Left lung (tissue), 10 donors: ENCODE results near the gene TBC1D19. TPM values are rescaled to one million over a fixed set of nuclear protein-coding genes. Genes with fewer than 3 reads are reported as not detected.

Source experiments
- ATAC-seq: fragments of 200-7000 bp; cut with Tn5 transposase; one replicate; pipeline ENCODE4 v1.9.1; 2020; ENCODE audit warnings: moderate library complexity
- DNase-seq, 4 donors: peaks; one replicate each; pipeline ENCODE4 v3.0.0-alpha.2; 2013 to 2020
- H3K27ac ChIP-seq, 2 donors: fragments of 200-600 bp; sonication (generic) in 1 of 2; one replicate each; pipeline versions ENCODE4 v1.5.0 to v1.8.0; 2020 to 2021
- H3K27me3 ChIP-seq, 2 donors: fragments of 200-600 bp; sonication (generic) in 1 of 2; one replicate each; pipeline versions ENCODE4 v1.5.0 to v1.8.0; 2020 to 2021
- H3K36me3 ChIP-seq, 2 donors: fragments of 200-600 bp; sonication (generic) in 1 of 2; one replicate each; pipeline versions ENCODE4 v1.5.0 to v1.8.0; 2020 to 2021
- H3K4me1 ChIP-seq, 2 donors: fragments of 200-600 bp; one replicate each; pipeline ENCODE4 v1.8.0; 2021
- H3K4me3 ChIP-seq, 2 donors: fragments of 200-600 bp; sonication (generic) in 1 of 2; one replicate each; pipeline versions ENCODE4 v1.5.0 to v1.8.0; 2020 to 2021; ENCODE audit warnings: mild to moderate bottlenecking in 1 of 2
- H3K9me3 ChIP-seq, 2 donors: fragments of 200-600 bp; sonication (generic) in 1 of 2; one replicate each; pipeline versions ENCODE4 v1.5.0 to v1.8.0; 2020 to 2021
- intact Hi-C, 2 donors: fragments of 100-400 bp; cut with DNase I; formaldehyde crosslinking; loops; one replicate each; pipeline versions ENCODE4 v1.11.2 to v1.14.2; 2022
- polyA plus RNA-seq, 6 donors: library from polyadenylated mRNA; unstranded; fragments of 120-200 nt; gene quantifications; one replicate each; pipeline ENCODE4 v1.2.1, GENCODE V29; 2013; ENCODE audit not compliant: insufficient read length in 6 of 6
- total RNA-seq, 2 donors: library from RNA; stranded (reverse); fragmentation: NEBNext Ultra II Directional; extraction: Animal tissue kit (Norgen Biotek cat#: 25700); gene quantifications; one replicate each; pipeline ENCODE4 v1.2.1, GENCODE V29; 2021
- TF ChIP-seq, protein P1 (sequence below), 2 donors: fragments of 200-600 bp; sonication (generic) in 1 of 2; IDR thresholded peaks; one replicate each; pipeline versions ENCODE4 v1.5.0 to v1.8.0; 2021; ENCODE audit warnings: antibody characterized with exemption in 2 of 2
- donor health status: DM: no; HTN: yes; CAD: no.
- donor health status: DM: no; HTN: no; CAD: no.

TBC1D19 gene
- total and polyA plus RNA-seq, 8 donors: 9.5 to 25.8 (median 17.8) TPM

DNA sequence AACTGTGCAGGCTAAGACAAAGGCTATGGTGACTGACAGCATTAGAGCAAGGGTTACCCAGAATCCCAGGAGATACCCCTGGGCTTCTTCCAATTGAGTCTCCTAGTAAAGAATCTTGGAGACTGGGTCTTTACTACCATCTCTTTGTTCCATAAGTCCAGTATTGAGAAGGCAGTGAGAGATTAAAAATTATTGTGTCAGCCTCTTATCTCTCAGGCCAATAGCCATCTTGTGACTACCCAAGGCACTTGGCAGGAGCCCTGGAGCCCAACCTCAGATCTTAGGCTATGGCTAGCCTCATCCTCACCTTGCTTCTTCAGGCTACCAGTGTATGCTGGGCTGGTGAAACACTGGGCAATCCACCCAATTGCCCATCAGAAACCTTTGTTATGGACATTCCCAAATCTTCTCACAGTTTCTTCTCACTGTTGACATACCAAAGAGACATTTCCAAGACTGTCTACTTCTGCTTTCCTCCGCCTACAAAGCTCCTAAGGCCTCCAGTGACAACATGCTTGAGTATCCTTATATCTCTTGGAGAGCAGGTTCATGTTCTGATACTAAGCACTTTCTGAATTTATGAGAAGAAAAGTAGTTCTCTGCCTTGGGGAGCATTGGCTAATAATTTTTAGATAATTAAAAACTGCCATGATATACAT, 200.5 kb downstream of the TBC1D19 start:
- H3K4me3 ChIP-seq: no peak overlapping the region
- intact Hi-C loops: no loop called here
- no peaks in the 10 kb centered on the region for H3K9me3 ChIP-seq
- TF ChIP-seq, protein P1, sequence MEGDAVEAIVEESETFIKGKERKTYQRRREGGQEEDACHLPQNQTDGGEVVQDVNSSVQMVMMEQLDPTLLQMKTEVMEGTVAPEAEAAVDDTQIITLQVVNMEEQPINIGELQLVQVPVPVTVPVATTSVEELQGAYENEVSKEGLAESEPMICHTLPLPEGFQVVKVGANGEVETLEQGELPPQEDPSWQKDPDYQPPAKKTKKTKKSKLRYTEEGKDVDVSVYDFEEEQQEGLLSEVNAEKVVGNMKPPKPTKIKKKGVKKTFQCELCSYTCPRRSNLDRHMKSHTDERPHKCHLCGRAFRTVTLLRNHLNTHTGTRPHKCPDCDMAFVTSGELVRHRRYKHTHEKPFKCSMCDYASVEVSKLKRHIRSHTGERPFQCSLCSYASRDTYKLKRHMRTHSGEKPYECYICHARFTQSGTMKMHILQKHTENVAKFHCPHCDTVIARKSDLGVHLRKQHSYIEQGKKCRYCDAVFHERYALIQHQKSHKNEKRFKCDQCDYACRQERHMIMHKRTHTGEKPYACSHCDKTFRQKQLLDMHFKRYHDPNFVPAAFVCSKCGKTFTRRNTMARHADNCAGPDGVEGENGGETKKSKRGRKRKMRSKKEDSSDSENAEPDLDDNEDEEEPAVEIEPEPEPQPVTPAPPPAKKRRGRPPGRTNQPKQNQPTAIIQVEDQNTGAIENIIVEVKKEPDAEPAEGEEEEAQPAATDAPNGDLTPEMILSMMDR (IDR thresholded peaks at IDR 0.05): no peak
- H3K27me3 ChIP-seq: no peaks in the 10 kb centered on the region
- DNase-seq (no peak), ATAC-seq (no peak)
- H3K36me3 ChIP-seq: no peaks in the 10 kb centered on the region
- H3K4me1 ChIP-seq: peaks cover 4 to 19% of the 10 kb centered on the region in 2 donors
- no peak overlapping the region for H3K27ac ChIP-seq

- Histone ChIP-seq H3K27me3 (no peaks in the 10 kb centered on the region), H3K36me3 (no peaks in the 10 kb centered on the region), H3K27ac (no peak overlapping the region), H3K9me3 (no peaks in the 10 kb centered on the region), H3K4me3 (no peak overlapping the region), H3K4me1 (peaks cover 4 to 19% of the 10 kb centered on the region in 2 donors)
- ATAC-seq (no peak), DNase-seq (no peak)
- intact Hi-C loops: no loop called here
- TF ChIP-seq, protein P1 (IDR thresholded peaks at IDR 0.05): no peak
Observed at GRCh38 chr4:26785312-26785711, 201.4 kb downstream of the TBC1D19 start.

DNA sequence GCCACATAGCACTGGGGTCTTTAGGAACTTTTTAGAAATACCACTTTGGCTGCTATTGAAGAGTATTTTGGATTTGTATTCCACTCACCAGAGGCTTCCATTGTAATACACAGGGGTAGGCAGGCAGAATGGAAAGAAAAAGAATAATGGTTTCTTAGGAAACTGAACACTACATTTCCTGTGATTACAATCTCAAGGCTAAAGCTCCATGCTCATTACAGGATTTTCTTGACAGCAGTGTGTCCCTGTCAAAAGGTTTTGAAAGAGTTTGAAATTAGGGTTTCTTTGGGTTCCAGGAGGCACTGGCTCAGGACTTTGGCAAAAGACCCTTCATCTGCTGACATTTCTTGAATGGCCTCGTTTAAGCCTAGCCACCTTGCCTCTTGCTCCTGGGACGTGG, 201.9 kb downstream of the TBC1D19 start:
- intact Hi-C loops: no loop called here
- H3K4me1 ChIP-seq: peaks cover 4 to 19% of the 10 kb centered on the region in 2 donors
- no peak overlapping the region for H3K27ac ChIP-seq
- no peaks in the 10 kb centered on the region for H3K27me3 ChIP-seq
- DNase-seq (no peak), ATAC-seq (no peak)
- H3K9me3 ChIP-seq: no peaks in the 10 kb centered on the region
- TF ChIP-seq, protein P1 (IDR thresholded peaks at IDR 0.05): no peak
- H3K36me3 ChIP-seq: no peaks in the 10 kb centered on the region
- no peak overlapping the region for H3K4me3 ChIP-seq

GRCh38 chr4:26786916-26787315, 203.0 kb downstream of the TBC1D19 start:
- Histone ChIP-seq H3K36me3 (no peaks in the 10 kb centered on the region), H3K27me3 (no peaks in the 10 kb centered on the region), H3K9me3 (no peaks in the 10 kb centered on the region), H3K4me3 (no peak overlapping the region), H3K4me1 (peaks cover 4 to 19% of the 10 kb centered on the region in 2 donors), H3K27ac (no peak overlapping the region)
- TF ChIP-seq, protein P1 (IDR thresholded peaks at IDR 0.05): no peak
- DNase-seq (no peak), ATAC-seq (no peak)
- intact Hi-C loops: no loop called here

DNA sequence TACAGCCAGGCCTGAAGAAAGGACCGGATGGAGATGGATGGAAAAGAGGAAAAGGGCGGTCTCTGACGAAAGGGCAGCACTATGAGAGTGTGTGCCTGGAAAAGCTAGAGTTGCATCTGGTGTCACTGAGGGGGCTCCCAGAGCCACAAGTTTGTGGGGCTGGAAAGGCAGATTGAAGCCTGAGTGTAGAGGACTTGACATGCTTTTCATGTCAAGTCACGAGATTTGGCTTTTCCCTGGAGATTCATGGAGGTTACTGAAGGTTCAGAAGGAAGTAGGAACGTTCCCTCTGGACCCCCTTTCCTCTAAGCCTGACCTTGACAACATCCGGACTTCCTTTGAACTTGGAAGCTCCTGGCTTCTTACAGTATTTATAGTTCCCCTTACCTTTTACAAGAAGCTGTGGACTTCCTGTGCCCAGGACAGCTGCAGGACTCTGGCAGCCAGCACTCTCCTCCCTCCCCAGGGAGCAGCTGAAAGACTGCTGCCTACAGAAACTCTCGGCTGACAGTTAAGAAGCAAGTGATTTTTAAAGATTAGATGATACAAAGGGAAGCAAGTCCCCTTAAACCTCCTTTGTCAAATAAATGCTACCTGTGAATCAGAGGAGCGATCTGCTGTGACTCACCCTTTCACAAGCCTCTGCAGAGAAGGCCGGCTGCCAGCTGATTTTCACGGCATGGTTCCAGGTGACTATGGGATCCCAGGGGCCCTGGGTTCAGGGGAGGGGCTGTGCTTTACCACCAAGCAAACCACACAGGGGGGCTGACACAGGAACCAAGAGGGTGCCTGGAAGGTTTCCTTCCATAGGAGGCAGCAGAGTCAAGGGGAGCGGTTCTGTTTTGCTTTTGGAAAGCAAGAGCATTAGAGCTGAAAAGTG, 203.8 kb downstream of the TBC1D19 start:
- peak; percentile 82 for ATAC-seq

More for the DNA sequence above, 203.8 kb downstream of the TBC1D19 start:
- Histone ChIP-seq H3K27ac (peak overlapping the region in 1 of 2 donors; percentile 29), H3K9me3 (no peaks in the 10 kb centered on the region), H3K4me1 (peaks cover 4 to 19% of the 10 kb centered on the region in 2 donors), H3K36me3 (no peaks in the 10 kb centered on the region), H3K27me3 (no peaks in the 10 kb centered on the region), H3K4me3 (no peak overlapping the region)
- intact Hi-C loops: no loop called here
- TF ChIP-seq, protein P1 (IDR thresholded peaks at IDR 0.05): no peak
- peak in 2 of 4 donors; percentile 42 to 76 for DNase-seq
